ENCODE data around the gene SHH.

SHH gene

DNA sequence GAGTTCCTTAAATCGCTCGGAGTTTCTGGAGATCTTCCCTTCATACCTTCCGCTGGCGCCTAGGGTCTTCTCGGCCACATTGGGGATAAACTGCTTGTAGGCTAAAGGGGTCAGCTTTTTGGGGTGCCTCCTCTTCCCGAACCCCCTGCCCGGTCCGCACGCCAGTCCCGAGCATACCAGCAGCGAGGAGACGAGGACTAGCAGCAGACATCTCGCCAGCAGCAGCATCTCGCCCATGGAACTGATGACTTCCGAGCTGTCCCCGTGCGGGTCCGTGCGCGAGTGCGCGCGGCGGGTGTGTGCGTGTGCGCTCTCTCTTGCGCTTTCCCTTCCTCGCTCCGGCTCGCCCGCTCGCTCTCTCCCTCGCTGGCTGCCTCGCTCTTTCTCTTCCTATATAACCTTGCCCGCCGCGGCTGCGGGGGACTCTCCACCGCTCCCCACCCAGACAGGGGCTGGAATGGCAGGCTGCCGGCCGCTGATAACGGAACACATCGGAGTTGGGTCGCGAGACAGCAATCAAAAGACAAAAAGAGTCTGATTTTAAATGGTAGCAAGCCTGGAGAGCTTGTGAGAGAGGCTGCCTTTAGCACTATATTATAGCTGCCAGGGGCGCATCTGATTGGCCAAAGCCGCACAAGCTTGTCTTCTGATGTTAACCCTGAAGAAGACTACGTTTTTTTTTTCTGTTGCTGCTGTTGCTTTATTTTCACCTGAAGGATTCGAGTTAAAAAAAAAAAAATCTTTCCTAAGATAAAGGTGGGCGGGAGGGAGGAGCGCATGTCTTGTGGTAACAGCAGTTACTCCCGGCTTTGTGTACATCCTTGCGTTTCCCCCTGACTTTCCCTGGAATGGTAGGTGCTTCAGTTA, at the start of gene SHH:
Gene SHH (minus strand): TSS at position 569 of the 867 bp plus-strand sequence. CDS start 341 bp downstream, at position 228.
- peak in 13 of 58 donors; percentile 6 to 74 (median 32) for DNase-seq

DNA sequence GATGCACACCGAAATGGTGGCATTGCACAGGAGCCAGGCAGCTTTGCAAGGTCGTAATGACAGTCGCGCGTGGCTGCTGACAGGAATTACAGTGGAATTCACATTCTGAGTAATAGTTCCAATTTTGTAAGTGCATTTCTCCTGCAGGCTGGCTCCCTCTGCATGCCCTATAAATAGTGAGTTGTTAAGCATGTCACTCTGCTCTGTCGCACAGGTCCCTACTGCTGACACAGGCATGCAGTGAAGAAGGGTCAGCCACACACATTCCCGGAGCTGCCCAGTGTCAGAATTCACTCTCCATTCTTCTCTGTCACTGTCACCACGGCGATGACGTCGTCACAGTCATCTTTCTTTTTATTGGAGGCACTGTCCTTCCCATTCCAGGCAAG, 49.2 kb upstream of the SHH start:
- peak in 4 of 58 donors; percentile 6 to 34 (median 31) for DNase-seq

DNA sequence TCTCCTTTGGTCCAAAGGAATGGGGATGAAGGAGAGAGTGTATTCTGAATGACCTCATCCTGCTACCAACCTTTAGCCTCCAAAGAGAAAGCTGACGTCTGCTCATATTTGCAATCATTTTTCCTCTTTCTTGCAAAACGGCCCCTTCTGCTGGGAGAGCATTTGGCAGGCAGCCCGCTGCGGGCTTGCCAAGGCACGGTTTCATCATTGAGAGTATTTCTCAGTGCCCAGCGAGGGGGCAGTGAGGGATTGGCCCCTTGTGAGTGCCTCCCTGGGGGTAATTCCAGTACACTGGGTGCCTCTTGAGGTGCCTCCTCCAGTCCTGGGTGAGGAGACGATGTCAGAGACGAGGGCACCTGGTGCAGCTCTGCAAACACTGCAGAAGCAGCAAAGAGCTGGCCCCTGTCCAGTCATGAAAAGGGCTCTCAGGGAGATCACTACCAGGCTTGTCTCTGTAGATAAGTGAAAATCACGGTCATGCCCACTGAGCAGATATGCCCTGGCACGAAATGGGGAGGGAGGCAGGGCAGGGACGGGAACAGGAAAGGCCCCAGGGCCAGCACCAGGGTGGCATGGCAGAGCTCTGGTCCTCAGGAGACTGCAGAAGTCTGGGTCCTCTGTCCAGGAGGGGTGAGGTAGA, 48.7 kb upstream of the SHH start:
- peak in 17 of 58 donors; percentile 1 to 48 (median 19) for DNase-seq

DNA sequence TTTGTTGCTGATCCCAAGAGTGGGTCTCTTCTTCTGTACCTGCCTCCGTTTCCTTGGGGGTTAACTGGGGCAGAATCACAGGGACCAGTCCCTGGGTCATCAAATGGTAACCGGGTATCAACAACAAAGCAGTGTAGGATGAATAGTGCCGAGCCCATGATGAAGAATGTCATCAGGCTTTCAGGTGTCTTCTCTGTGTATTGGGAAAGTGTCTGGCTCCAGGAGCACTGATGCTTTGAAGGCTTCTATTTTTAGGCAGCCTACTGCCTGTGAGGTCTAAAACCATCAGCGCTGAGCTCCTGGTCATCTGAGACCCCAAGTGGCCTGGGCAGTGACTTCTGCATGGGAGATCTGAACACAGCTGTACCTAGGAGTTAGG, 48.2 kb upstream of the SHH start:
- no peak for DNase-seq

DNA sequence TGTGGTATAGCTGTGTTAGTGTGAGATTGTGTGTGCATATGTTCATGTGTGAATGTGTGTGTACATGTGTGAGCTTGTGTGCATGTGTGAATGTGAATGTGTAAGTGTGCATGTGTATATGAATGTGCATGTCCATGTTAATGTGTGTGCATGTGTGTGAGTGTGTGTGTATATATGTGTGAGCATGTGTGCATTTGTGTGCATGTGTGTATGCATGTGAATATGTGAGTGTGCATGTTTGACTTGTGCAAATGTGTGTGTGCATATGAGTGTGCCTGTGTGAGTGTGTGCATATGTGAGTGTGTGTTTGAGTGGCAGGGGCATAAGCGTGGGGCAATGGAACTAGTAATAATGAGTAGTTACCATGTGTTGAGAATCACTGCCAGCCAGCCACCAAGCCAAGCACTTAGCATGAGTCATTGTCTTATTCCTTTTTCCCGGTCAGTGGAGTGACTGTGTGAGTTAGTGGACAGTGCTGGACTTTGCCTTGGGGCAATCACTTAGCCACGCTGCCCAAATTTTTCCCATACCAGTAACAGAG, 46.3 kb upstream of the SHH start:
- DNase-seq, result no peak

DNA sequence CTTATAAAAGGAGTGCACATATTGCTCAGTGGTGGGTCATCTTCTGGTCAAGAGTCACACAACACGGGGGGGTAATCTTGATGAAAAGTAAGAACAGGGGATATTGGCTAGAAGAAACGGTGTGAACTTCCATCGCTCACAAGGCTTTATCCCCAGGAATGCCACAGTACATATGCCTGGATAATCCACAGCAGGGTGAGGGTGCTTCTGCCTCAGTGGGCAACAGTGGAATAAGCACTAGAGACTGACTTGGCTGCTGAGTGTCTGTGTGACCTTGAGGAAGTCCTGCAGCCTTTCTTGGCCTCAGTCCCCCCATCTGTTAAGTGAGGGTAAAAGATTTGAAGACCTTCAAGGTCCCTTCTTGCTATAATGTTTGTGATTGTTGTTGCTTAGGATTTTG, 44.9 kb upstream of the SHH start:
- no peak for DNase-seq

DNA sequence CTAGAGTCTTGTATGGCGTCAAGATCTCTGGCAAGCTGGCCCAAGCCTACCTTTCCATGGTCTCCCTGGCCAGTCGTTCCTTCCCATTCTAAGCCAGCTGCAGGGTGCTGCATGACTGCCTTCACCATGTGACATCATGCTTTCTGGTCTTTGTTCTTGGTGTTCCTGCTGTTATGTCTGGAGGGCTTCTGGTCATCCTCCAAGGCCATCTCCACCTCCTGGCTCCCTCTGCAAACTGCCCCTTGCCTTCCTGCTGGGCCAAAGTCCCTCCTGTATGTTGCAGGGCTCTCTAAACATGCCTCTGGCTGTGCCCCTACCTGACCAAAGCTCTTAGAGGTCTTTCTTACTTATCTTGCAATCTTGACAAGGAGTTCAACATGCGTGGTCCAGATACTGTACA, 44.4 kb upstream of the SHH start:
- no peak for DNase-seq

DNA sequence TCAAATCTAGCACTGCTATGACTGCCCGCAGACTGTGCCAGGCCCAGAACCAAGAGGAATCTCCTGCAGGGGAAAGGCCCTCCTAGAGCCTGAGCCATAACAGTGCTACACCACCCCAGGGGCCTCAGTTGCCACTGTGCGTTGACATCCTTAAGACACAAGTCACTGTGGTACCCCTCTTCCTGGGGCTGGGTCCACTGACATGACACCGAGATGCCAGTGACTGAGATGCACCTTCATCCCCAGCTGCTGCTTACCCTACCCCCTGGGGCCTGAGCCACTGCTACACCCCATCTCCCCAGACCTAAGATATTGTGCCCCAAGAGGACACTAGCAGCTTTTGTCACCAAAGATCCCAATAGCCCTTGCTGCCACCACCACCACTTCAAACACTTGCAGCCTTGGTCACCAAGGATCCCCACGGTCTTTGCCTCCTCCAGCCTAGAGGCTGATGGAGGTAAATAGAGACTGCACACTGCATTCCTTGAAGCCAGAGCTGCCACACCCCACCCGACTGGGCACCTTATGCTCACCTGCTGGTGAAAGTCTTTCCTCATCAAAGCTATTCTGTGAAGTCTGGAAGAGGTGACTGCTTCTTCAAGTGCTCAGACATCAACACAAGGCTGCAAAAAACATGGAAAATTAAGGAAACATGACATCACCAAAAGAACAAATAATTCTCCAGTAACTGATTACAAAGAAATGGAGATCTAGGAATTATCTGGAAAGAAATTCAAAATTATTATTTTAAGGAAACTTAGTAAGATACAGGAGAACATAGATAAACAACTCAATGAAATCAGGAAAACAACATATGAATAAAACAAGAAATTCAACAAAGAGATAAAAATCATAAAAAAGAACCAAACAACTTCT, 40.4 kb upstream of the SHH start:
- DNase-seq, result no peak

DNA sequence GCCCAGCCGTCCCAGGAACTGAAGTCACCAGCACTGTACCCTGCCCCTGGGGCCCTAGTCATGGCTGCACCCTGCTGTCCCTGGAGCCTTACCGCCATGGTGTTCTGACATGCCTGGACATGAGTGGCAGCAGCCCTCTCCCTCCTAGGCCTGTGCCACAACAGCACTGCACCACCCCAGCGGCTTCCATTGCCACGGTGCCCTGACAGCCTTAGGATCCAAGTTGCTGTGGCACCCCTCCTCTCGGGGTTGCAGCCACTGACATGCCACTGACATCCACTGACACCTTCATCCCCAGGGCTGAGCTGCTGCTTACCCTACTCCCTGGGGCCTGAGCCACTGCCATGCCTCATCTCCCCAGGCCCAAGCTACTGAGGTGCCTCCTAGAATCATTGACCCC, 39.6 kb upstream of the SHH start:
- no peak for DNase-seq

DNA sequence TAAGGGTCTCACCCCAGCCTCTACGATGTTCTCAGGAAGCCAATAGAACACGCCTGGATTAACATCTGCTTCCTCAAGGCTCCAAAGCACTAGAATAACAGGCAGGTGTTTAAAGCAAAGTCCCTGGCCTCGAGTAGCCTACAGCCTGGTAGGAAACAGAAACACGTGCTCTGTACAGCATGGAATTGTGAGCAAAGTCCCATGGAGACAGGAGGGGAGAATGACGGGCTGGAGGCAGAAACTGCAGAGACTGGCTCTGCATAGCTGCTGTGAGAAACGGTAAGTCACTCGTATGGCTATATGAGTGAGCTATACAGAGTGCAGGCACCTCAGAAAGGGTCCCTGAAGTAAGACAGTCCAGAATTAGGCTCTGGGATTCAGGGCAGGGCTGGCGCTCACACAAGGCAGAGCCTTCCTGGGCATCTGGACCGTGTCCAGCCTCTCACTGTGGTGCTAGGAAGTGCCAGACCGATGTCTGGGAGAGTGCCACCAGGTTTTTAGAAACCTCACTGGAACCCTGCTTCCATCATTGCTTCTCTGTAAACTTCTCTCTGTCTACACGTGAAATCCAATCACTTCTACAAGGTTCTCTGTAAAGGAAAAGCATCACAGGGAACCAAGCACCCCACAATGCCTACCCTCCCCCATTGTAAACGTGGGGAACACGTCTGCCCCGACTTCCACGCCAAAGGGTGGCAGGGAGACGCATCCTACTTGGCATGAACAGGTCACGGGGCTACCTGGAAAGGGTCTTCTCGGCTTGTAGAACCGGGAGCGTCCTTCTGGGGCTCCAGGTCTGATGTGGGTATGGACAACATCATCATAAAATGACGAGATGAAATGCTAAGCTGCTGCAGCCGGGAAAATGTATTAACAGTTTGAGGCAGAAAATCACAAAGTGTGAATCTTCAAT, 38.8 kb upstream of the SHH start:
- no peak for DNase-seq

DNA sequence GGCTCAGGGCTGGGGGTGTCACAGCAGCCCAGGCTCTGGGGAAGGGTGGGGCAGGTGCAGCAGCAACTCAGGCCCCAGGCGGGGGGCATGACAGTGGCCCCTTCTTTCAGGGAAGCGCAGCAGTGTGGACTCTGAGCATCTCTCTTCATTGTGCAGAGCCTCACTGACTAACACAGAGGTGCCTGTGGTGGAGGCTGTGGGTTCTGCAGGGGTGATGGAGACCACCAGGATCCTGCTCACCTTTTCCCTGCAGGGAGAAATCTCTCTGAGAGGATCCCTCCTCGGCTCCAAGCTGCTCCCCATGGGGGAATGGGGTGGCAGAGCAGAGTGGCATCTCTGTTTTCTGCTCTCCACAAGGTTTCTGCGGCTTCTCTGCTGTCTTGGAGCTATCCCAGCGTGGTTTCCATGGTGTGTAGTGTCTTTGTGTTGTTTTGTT, 37.8 kb upstream of the SHH start:
- no peak for DNase-seq

DNA sequence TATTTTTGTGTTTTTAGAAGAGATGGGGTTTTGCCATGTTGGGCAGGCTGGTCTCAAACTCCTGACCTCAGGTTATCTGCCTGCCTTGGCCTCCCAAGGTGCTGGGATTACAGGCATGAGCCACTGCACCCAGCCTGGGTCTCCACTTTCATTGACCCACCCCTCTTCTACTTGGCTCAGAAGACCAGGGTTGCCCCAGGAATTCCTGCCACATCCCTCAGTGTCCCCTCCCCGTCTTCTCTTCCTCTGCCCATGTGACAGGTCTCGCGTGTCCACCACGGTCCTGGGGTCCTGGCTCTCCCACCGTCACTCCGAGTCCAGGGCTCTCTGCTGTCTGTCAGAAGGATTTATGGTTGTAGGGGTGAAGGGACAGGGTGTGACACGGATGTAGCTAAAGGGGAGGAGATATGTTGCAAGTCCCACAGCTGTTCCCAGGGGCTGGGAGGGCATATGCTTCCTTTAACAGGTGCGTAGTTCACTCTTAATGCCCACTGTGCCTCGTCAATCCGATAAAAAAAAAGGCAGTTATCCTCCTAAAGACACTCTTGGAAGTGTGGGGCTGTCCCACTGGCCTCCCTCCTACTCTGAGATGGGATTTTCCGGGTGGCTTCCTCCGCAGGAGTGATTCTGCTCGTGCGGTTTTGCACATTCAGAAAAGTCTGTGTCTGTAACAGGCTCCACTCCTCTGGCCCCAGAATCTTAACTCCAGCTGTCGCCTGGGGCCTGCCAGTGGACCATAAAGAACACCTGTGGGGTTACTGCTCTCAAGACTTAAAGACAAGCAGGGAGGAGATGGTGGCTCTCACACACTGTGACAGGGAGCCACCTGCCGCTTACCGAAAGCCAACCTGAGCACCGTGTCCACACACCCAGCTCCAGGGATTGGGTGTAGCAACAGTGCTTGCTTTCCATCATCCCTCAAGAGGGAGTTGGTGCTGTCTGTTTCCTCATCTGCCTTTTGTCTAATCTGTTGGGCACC, 36.7 kb upstream of the SHH start:
- no peak for DNase-seq

DNA sequence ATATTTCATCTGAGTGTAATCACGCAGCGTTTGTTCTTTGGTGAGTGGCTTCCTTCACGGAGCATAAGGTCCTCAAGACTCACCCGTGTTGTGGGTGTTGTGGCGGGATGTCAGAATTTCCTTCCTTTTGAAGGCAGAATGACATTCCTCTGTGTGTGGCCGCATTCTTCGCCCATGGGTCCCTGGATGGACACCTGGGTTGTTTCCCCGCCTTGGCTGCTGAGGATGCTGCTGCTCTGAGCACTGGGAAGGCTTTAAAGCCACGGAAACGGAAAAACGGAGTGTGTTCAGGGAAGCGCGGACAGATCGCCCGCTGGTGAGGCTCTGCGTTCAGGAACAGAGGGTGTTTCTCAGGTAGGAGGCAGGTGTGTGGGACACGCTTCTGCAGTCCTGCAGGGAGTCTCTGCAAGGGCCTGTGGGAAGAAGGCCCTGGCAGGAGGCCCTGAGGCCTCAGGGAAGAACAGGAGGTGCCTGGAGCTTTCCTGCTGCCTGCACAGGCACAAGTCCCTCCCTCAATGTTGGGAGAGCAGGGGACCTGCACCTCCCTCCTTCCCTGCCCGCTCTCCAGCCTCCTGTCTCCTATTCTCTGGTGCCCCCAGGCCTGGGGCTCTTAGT, 35.7 kb upstream of the SHH start:
- DNase-seq, result no peak

DNA sequence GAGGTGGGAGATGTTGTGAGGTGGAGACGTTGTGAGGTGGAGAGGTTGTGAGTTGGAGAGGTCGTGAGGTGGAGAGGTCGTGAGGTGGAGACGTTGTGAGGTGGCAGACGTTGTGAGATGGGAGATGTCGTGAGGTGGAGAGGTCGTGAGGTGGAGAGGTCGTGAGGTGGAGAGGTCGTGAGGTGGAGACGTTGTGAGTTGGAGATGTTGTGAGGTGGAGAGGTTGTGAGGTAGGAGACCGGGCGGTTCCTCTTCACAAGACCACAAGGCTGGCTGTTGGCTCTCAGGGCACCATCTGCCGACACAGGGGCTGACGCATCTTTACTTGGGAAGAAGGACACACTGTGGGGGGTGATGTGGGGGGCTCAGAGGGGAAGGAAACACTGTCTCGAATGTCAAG, 34.7 kb upstream of the SHH start:
- DNase-seq, result no peak

DNA sequence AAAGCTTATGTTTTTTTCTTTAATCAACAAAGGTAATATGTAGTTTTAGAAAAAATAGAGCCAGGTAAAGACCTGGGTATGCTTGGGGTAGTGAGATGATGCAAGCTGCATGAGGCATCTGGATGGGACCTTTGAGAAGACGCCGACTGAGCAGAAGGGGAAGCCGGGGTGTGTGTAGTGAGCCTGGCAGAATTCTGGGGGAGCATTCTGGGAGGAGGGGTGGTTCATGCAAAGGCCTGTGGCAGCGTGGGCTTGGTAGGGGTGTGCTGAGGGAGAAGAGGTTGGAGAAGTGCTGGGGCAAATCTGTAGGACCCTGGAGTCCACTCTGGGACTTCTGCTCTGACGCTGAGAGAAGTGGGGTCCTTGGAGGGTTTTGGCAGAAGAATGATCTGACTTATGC, 33.9 kb upstream of the SHH start:
- DNase-seq, result no peak

DNA sequence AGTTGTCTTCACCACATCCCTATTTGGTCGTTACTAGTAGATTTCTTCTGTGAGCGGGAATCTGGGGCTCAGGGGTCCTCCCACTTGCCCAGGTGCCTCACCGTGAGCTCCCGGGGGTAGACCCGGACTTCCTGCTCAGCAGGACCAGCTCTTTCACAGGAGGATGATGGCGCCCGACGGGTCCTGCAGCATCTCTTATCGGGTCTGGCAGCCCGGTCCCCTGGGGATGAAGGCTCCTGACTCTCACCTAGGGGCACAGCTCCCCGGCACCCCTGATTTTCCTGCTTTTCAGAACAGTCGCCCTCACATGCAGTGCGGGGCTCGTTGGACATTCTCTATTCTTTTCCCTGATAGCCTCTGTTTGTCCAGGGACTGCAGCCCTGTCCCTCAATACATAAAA, 33.0 kb upstream of the SHH start:
- DNase-seq, result no peak

DNA sequence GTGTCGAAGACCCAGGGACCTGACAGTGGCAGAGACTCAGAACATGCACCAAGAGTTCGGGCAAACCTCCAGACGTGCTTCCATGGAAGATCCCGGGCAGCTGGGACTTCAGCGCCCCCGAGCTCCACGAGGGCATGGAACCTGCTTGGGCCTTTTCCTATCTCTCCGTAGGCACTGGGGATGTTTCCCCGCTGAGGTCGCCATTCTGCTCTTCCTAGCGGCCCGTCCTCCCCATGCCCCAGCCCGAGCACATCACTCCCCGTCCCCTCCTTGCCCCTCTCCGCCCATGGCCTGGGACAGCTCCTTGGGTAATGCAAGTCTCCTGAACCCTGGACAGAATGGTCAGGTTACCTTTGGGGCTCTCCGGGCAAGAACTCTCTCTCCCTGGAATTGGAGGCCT, 32.3 kb upstream of the SHH start:
- DNase-seq, result no peak

DNA sequence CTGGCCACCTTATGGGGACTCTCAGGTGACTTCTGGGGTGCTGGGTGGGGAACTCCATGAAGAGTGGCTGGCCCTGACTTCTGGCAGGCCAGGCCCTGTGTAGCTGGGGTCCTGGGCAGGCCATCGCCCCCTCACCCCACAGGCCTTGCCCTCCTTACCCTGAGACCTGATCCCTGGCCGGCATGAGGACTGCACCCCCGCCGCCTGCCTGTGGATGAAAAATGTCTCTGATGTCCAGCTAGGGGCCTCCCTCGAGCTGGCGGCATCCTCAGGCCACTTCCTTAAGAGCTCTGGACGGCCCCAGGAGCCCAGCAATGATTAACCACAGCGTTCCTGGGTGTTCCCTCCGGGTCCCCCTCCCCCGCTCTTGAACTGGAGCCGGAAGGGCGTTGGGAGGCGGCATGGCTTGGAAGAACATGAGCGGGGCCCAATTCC, 31.8 kb upstream of the SHH start:
- no peak for DNase-seq
